ENCODE results near the gene LRBA. TPM values are rescaled to one million over a fixed set of nuclear protein-coding genes. Genes with fewer than 3 reads are reported as not detected.

LRBA gene
- total RNA-seq, 1 experiment from 2014 or later: 77.4 TPM

GRCh38 chr4:150461957-150462356 is 553.1 kb downstream of the LRBA start:
- Histone ChIP-seq H3K27ac (no peak overlapping the region), H3K4me1 (replicated peaks; ENCODE audit: insufficient read depth) (peaks cover 10% of the 10 kb centered on the region; the same call in 1 of the 2 replicates), H3K4me3 (no peak overlapping the region), H3K9me3 (ENCODE audit: insufficient read depth, low read depth) (no peaks in the 10 kb centered on the region), H3K79me2 (ENCODE audit: low read depth) (no peaks in the 10 kb centered on the region), H4K20me1 (ENCODE audit: insufficient read depth) (no peaks in the 10 kb centered on the region), H3K4me2 (no peak overlapping the region), H3K36me3 (ENCODE audit: low read depth) (no peaks in the 10 kb centered on the region), H3K9me2 (ENCODE audit: insufficient read depth) (no peaks in the 10 kb centered on the region), H3K27me3 (ENCODE audit: insufficient read depth, low read depth) (no peaks in the 10 kb centered on the region), H3F3A (ENCODE audit: insufficient read depth, low read depth) (no peaks in the 10 kb centered on the region), H2AFZ (no peak overlapping the region)
- CTCF ChIA-PET: no interaction called here
- DNase-seq: no peak
- BruUV-seq (replicated peaks): no TSS peak
- TF ChIP-seq EZH2 (IDR thresholded peaks at IDR 0.05; ENCODE audit: low read depth): no peak
- TF ChIP-seq CTCF (conservative IDR thresholded peaks at IDR 0.05): no peak
- POLR2A ChIA-PET (ENCODE audit: unreplicated experiment): interaction anchor here (0.6 kb wide), 1 partner anchor 15 kb away, joined by 5 read pairs; no protein-coding TSS in a partner anchor
- intact Hi-C loops (cut with micrococcal nuclease; ENCODE audit: unreplicated experiment): no loop called here

GRCh38 chr4:150457802-150458201 is 557.3 kb downstream of the LRBA start:
- Histone ChIP-seq H2AFZ (no peak overlapping the region), H3K36me3 (ENCODE audit: low read depth) (no peaks in the 10 kb centered on the region), H3F3A (ENCODE audit: insufficient read depth, low read depth) (no peaks in the 10 kb centered on the region), H3K4me1 (replicated peaks; ENCODE audit: insufficient read depth) (peaks cover 6% of the 10 kb centered on the region; the same call in 1 of the 2 replicates), H3K79me2 (ENCODE audit: low read depth) (no peaks in the 10 kb centered on the region), H3K9me3 (ENCODE audit: insufficient read depth, low read depth) (no peaks in the 10 kb centered on the region), H4K20me1 (ENCODE audit: insufficient read depth) (no peaks in the 10 kb centered on the region), H3K27ac (no peak overlapping the region), H3K4me3 (no peak overlapping the region), H3K4me2 (no peak overlapping the region), H3K9me2 (ENCODE audit: insufficient read depth) (no peaks in the 10 kb centered on the region), H3K27me3 (ENCODE audit: insufficient read depth, low read depth) (no peaks in the 10 kb centered on the region)
- DNase-seq: no peak
- POLR2A ChIA-PET (ENCODE audit: unreplicated experiment): no interaction called here
- BruUV-seq (replicated peaks): no TSS peak
- TF ChIP-seq CTCF (conservative IDR thresholded peaks at IDR 0.05) (no peak), EZH2 (IDR thresholded peaks at IDR 0.05; ENCODE audit: low read depth) (no peak)
- CTCF ChIA-PET: no interaction called here
- intact Hi-C loops (cut with micrococcal nuclease; ENCODE audit: unreplicated experiment): no loop called here

GRCh38 chr4:150451883-150452282 is 563.2 kb downstream of the LRBA start:
- H3K79me2 ChIP-seq (ENCODE audit: low read depth): no peaks in the 10 kb centered on the region
- H3K4me2 ChIP-seq: no peak overlapping the region
- no peak overlapping the region for H3K27ac ChIP-seq
- no peaks in the 10 kb centered on the region for H3K9me2 ChIP-seq (ENCODE audit: insufficient read depth)
- no peaks in the 10 kb centered on the region for H3K9me3 ChIP-seq (ENCODE audit: insufficient read depth, low read depth)
- BruUV-seq (replicated peaks): no TSS peak
- no peaks in the 10 kb centered on the region for H3K36me3 ChIP-seq (ENCODE audit: low read depth)
- H4K20me1 ChIP-seq (ENCODE audit: insufficient read depth): no peaks in the 10 kb centered on the region
- H2AFZ ChIP-seq: no peak overlapping the region
- POLR2A ChIA-PET (ENCODE audit: unreplicated experiment): no interaction called here
- no peak overlapping the region for H3K4me3 ChIP-seq
- intact Hi-C loops (cut with micrococcal nuclease; ENCODE audit: unreplicated experiment): no loop called here
- no peaks in the 10 kb centered on the region for H3K27me3 ChIP-seq (ENCODE audit: insufficient read depth, low read depth)
- TF ChIP-seq CTCF (conservative IDR thresholded peaks at IDR 0.05) (no peak), EZH2 (IDR thresholded peaks at IDR 0.05; ENCODE audit: low read depth) (no peak)
- H3F3A ChIP-seq (ENCODE audit: insufficient read depth, low read depth): no peaks in the 10 kb centered on the region
- no peaks in the 10 kb centered on the region for H3K4me1 ChIP-seq (replicated peaks; ENCODE audit: insufficient read depth)
- CTCF ChIA-PET: no interaction called here
- DNase-seq: no peak

Measured in PC-9 (cell line).